ENCODE data around the gene PRR33. TPM values are rescaled to one million over a fixed set of nuclear protein-coding genes. Genes with fewer than 3 reads are reported as not detected.

PRR33 gene
- total and polyA plus RNA-seq, 9 of the 15 experiments (the other 6 are each of a cell fraction or from before 2014, with no cell fraction given): not detected

DNA sequence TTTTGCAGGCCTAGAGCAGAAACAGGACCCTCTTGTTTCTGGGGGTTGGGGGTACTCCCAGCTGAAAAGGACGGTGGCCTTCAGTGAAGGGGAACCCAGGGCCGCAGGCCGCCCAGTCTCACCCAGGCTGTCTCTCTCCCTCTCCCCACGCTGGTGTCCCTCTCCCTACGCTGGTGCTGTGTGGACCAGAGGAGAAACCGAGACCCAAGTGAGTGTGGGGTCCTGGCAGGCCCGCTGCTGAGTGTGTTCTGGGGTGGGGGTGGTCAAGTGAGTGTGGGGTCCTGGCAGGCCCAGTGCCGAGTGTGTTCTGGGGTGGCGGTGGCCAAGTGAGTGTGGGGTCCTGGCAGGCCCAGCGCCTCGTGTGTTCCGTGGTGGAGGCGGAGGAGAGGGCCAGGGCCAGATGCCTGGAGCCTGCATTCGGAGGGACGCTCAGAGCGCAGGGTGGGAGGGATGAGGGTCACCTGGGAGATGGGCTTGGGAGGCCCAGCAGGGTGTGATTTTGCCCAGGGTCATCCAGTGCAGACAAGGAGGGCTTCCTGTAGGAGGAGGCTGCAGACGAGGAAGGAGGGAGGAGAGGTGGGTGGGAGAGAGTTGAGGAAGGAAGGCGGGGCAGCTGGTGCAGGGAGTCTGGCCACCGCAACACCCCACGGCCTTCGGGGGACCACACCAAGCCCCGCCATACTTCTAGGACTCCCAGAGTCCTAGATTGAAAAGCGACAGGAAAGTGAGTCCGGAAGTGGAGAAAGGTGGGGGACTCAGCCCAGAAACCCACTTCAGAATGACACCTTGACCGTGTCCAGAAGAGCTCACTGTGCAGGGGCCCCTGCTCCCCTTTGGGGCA lies 38.1 kb upstream of the PRR33 start:
- Histone ChIP-seq H3K9me1 (ENCODE audit: control insufficient read depth, insufficient read depth, low read length) (no peaks in the 10 kb centered on the region), H3K27me3 (ENCODE audit: control insufficient read depth in 2 of 2, insufficient read depth in 2 of 2, low read length in 2 of 2) (peaks cover 29 to 83% of the 10 kb centered on the region in 2 experiments; a peak in 4 of 5 replicates), H3K79me2 (ENCODE audit: control insufficient read depth, insufficient read depth, low read length) (no peaks in the 10 kb centered on the region), H4K20me1 (replicated peaks; ENCODE audit: control insufficient read depth, insufficient read depth, low read length) (peaks cover 15% of the 10 kb centered on the region; the same call in 1 of the 2 replicates), H3K27ac (ENCODE audit: extremely low read depth, low read depth, low read length) (no peak overlapping the region), H3K9me3 (replicated peaks; ENCODE audit: control insufficient read depth, insufficient read depth, low read depth, low read length) (no peaks in the 10 kb centered on the region), H2AFZ (ENCODE audit: low read depth, low read length) (no peak overlapping the region), H3K4me3 (no peak overlapping the region), H3K36me3 (ENCODE audit: control insufficient read depth, insufficient read depth, low read length) (no peaks in the 10 kb centered on the region), H3K4me1 (replicated peaks in 1 of 2; ENCODE audit: control insufficient read depth in 2 of 2, insufficient read depth in 2 of 2, low read length in 2 of 2) (peaks cover 0 to 39% of the 10 kb centered on the region in 2 experiments; a peak in 2 of 5 replicates), H3K9ac (ENCODE audit: insufficient read depth in 1 of 2, low read depth in 2 of 2, low read length in 2 of 2) (no peak overlapping the region), H3K4me2 (ENCODE audit: insufficient read depth, low read length) (no peak overlapping the region)
- ChIA-PET POLR2A (no interaction called here), CTCF (ENCODE audit: low intra/inter-chr PET ratio) (interaction anchor here (0.6 kb wide), 1 partner anchor 363 kb away, joined by 5 read pairs; no protein-coding TSS in a partner anchor)
- 7% methylated on average over 22 of the region's 25 CpGs for WGBS (ENCODE audit: insufficient coverage, low coverage, missing lambda C conversion rate)
- intact Hi-C loops (cut with micrococcal nuclease): no loop called here
- DNase-seq (ENCODE audit: extremely low read depth in 1 of 4, low spot score in 3 of 4): no peak
- no TSS peak for BruUV-seq (replicated peaks)
- TF ChIP-seq ZFP36 (IDR thresholded peaks at IDR 0.05; ENCODE audit: low read depth, low read length, partially characterized antibody) (peak; percentile 87), CEBPB (tag; IDR thresholded peaks at IDR 0.05) (no peak), PML (IDR thresholded peaks at IDR 0.05; ENCODE audit: low read length) (no peak)
- ATAC-seq: no peak
- in situ Hi-C loops (cut with MboI): no loop called here
- no peak for FAIRE-seq

DNA sequence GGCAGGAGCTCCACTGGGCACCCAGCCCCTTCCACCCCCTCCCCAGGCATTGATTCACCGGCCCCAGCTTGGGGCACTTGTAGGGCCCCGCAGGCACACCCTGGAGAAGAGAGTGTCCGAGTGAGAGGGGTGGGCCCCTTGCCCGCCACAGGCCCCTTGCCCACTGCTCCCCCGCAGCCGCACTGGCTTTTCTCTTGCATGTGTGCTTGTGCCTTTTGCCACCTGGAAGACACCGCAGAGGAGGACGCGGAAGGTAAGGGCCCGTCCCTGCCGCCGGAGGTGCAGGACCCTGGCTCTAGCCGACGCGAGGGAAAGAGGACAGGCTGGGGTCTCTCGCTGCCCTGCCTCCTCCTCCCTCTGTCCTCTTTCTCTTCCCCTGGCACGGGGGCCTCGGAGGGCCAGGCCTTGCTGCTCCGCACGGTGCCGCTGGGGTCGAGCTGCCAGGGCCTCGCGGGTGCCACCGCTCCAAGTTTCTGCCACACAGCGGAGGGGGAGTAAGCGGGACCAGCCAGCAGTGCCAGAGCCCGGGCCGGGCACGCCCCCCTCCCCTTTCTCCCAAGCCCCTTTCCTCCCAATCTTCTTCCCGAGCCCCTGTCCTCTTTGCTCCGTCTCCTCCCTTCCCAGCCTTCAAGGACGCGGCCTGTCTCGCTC lies 37.3 kb upstream of the PRR33 start:
- no peaks in the 10 kb centered on the region for H3K9me1 ChIP-seq (ENCODE audit: control insufficient read depth, insufficient read depth, low read length)
- FAIRE-seq (no peak), ATAC-seq (no peak), DNase-seq (ENCODE audit: extremely low read depth in 1 of 4, low spot score in 3 of 4) (no peak)
- BruUV-seq (replicated peaks): no TSS peak
- peaks cover 0 to 44% of the 10 kb centered on the region in 2 experiments; a peak in 2 of 5 replicates for H3K4me1 ChIP-seq (replicated peaks in 1 of 2; ENCODE audit: control insufficient read depth in 2 of 2, insufficient read depth in 2 of 2, low read length in 2 of 2)
- in situ Hi-C loops (cut with MboI): no loop called here
- H3K27ac ChIP-seq (ENCODE audit: extremely low read depth, low read depth, low read length): no peak overlapping the region
- WGBS (ENCODE audit: insufficient coverage, low coverage, missing lambda C conversion rate): 18% methylated on average over 12 of the region's 35 CpGs
- no peak overlapping the region; a peak in 1 of 4 replicates for H3K9ac ChIP-seq (ENCODE audit: insufficient read depth in 1 of 2, low read depth in 2 of 2, low read length in 2 of 2)
- H2AFZ ChIP-seq (ENCODE audit: low read depth, low read length): no peak overlapping the region
- no peaks in the 10 kb centered on the region for H3K9me3 ChIP-seq (replicated peaks; ENCODE audit: control insufficient read depth, insufficient read depth, low read depth, low read length)
- no peak overlapping the region for H3K4me3 ChIP-seq
- H3K79me2 ChIP-seq (ENCODE audit: control insufficient read depth, insufficient read depth, low read length): no peaks in the 10 kb centered on the region
- H3K27me3 ChIP-seq (ENCODE audit: control insufficient read depth in 2 of 2, insufficient read depth in 2 of 2, low read length in 2 of 2): peaks cover 30 to 82% of the 10 kb centered on the region in 2 experiments; a peak in 4 of 5 replicates
- peaks cover 15% of the 10 kb centered on the region; the same call in 1 of the 2 replicates for H4K20me1 ChIP-seq (replicated peaks; ENCODE audit: control insufficient read depth, insufficient read depth, low read length)
- ChIA-PET CTCF (ENCODE audit: low intra/inter-chr PET ratio) (no interaction called here), POLR2A (no interaction called here)
- TF ChIP-seq RNF2 (IDR thresholded peaks at IDR 0.05) (no peak), SRSF9 (IDR thresholded peaks at IDR 0.05; ENCODE audit: borderline replicate concordance, low read depth, low read length) (no peak), SIN3A (IDR thresholded peaks at IDR 0.05; ENCODE audit: borderline replicate concordance in 2 of 2, control insufficient read depth in 1 of 2, low read depth in 2 of 2, low read length in 2 of 2) (no peak), HNRNPH1 (optimal IDR thresholded peaks at IDR 0.05; ENCODE audit: low read depth, low read length) (no peak), BCL6 (CRISPR knock-in tag; IDR thresholded peaks at IDR 0.05) (no peak), KLF1 (tag; IDR thresholded peaks at IDR 0.05) (no peak), RCOR1 (IDR thresholded peaks at IDR 0.05; ENCODE audit: borderline replicate concordance in 1 of 2, low read depth in 2 of 2, low read length in 2 of 2) (no peak), ZNF75A (CRISPR knock-in tag; IDR thresholded peaks at IDR 0.05) (no peak), ZNF699 (CRISPR knock-in tag; IDR thresholded peaks at IDR 0.05; ENCODE audit: insufficient replicate concordance) (no peak), HSF4 (CRISPR knock-in tag; IDR thresholded peaks at IDR 0.05; ENCODE audit: borderline replicate concordance) (no peak), NR3C1 (CRISPR knock-in tag; IDR thresholded peaks at IDR 0.05) (no peak)
- no peak overlapping the region for H3K4me2 ChIP-seq (ENCODE audit: insufficient read depth, low read length)
- H3K36me3 ChIP-seq (ENCODE audit: control insufficient read depth, insufficient read depth, low read length): no peaks in the 10 kb centered on the region
- intact Hi-C loops (cut with micrococcal nuclease): no loop called here

Measured in K562 (cell line).